HEK293 (cell line): ENCODE measurements around the gene ZNF792.

Source experiments
- GFI1B ChIP-seq: fragments of 450-650 bp; formaldehyde crosslinking; IDR thresholded peaks from 2 replicates; pipeline ENCODE4 v1.5.1; 2016; ENCODE audit warnings: missing biosample characterization, missing genetic modification characterization
- GLIS2 ChIP-seq: fragments of 450-650 bp; formaldehyde crosslinking; IDR thresholded peaks from 2 replicates; pipeline ENCODE4 v1.5.1; 2016; ENCODE audit warnings: missing biosample characterization, missing genetic modification characterization
- HOXC10 ChIP-seq: sonication (generic); formaldehyde crosslinking; IDR thresholded peaks from 2 replicates; pipeline ENCODE4 v1.8.1; 2023; ENCODE audit warnings: mild to moderate bottlenecking, missing genetic modification reagents
- KLF16 ChIP-seq: fragments of 450-650 bp; formaldehyde crosslinking; IDR thresholded peaks from 2 replicates; pipeline ENCODE4 v1.5.1; 2017; ENCODE audit warnings: missing biosample characterization, missing genetic modification characterization
- PRDM10 ChIP-seq: fragments of 450-650 bp; formaldehyde crosslinking; IDR thresholded peaks from 2 replicates; pipeline ENCODE4 v1.5.1; 2016; ENCODE audit warnings: missing biosample characterization, missing genetic modification characterization
- REST ChIP-seq: fragments of 450-650 bp; formaldehyde crosslinking; IDR thresholded peaks from 2 replicates; pipeline ENCODE4 v1.5.1; 2016; ENCODE audit warnings: missing biosample characterization, missing genetic modification characterization
- ZBTB21 ChIP-seq: fragments of 450-650 bp; formaldehyde crosslinking; IDR thresholded peaks from 2 replicates; pipeline ENCODE4 v1.5.1; 2017; ENCODE audit warnings: missing biosample characterization, missing genetic modification characterization
- ZFP41 ChIP-seq: fragments of 450-650 bp; formaldehyde crosslinking; IDR thresholded peaks from 2 replicates; pipeline ENCODE4 v1.5.1; 2016; ENCODE audit warnings: missing biosample characterization, missing genetic modification characterization, borderline replicate concordance
- ZNF211 ChIP-seq: fragments of 450-650 bp; formaldehyde crosslinking; IDR thresholded peaks from 2 replicates; pipeline ENCODE4 v1.5.1; 2016; ENCODE audit warnings: low read depth, missing biosample characterization, missing genetic modification characterization
- ZNF37A ChIP-seq: fragments of 450-650 bp; IDR thresholded peaks from 2 replicates; pipeline ENCODE4 v1.5.1; 2018; ENCODE audit warnings: missing biosample characterization, missing genetic modification characterization
- ZNF391 ChIP-seq: fragments of 450-650 bp; formaldehyde crosslinking; IDR thresholded peaks from 2 replicates; pipeline ENCODE4 v1.5.1; 2016; ENCODE audit warnings: low read depth, missing biosample characterization, missing genetic modification characterization, borderline replicate concordance
- ZNF473 ChIP-seq: fragments of 450-650 bp; formaldehyde crosslinking; IDR thresholded peaks from 2 replicates; pipeline ENCODE4 v1.5.1; 2017; ENCODE audit warnings: missing biosample characterization, missing genetic modification characterization
- ZNF501 ChIP-seq: fragments of 450-650 bp; formaldehyde crosslinking; IDR thresholded peaks from 2 replicates; pipeline ENCODE4 v1.5.1; 2016; ENCODE audit warnings: missing biosample characterization, missing genetic modification characterization
- ZNF514 ChIP-seq: fragments of 450-650 bp; formaldehyde crosslinking; IDR thresholded peaks from 2 replicates; pipeline ENCODE4 v1.5.1; 2016; ENCODE audit warnings: missing biosample characterization, missing genetic modification characterization
- ZNF521 ChIP-seq: fragments of 450-650 bp; formaldehyde crosslinking; IDR thresholded peaks from 2 replicates; pipeline ENCODE4 v1.5.1; 2017; ENCODE audit warnings: missing biosample characterization, mild to moderate bottlenecking, missing genetic modification characterization
- ZNF561 ChIP-seq: fragments of 450-650 bp; IDR thresholded peaks from 2 replicates; pipeline ENCODE4 v1.5.1; 2018; ENCODE audit warnings: missing biosample characterization, missing genetic modification characterization, borderline replicate concordance
- ZNF580 ChIP-seq: fragments of 450-650 bp; formaldehyde crosslinking; IDR thresholded peaks from 2 replicates; pipeline ENCODE4 v1.5.1; 2016; ENCODE audit warnings: missing biosample characterization, missing genetic modification characterization
- ZNF585B ChIP-seq: fragments of 450-650 bp; formaldehyde crosslinking; IDR thresholded peaks from 2 replicates; pipeline ENCODE4 v1.5.1; 2016; ENCODE audit warnings: missing biosample characterization, missing genetic modification characterization
- ZNF639 ChIP-seq: fragments of 450-650 bp; formaldehyde crosslinking; IDR thresholded peaks from 2 replicates; pipeline ENCODE4 v1.5.1; 2016; ENCODE audit warnings: missing biosample characterization, missing genetic modification characterization
- ZNF664 ChIP-seq: fragments of 450-650 bp; formaldehyde crosslinking; IDR thresholded peaks from 2 replicates; pipeline ENCODE4 v1.5.1; 2016; ENCODE audit warnings: missing biosample characterization, missing genetic modification characterization
- ZNF670 ChIP-seq: fragments of 450-650 bp; formaldehyde crosslinking; IDR thresholded peaks from 2 replicates; pipeline ENCODE4 v1.5.1; 2016; ENCODE audit warnings: missing biosample characterization, missing genetic modification characterization, low read depth
- ZNF76 ChIP-seq: fragments of 450-650 bp; formaldehyde crosslinking; IDR thresholded peaks from 2 replicates; pipeline ENCODE4; 2016; ENCODE audit warnings: low read depth, missing biosample characterization, missing genetic modification characterization, borderline replicate concordance
- ZNF837 ChIP-seq: fragments of 450-650 bp; formaldehyde crosslinking; IDR thresholded peaks from 2 replicates; pipeline ENCODE4 v1.5.1; 2016; ENCODE audit warnings: missing biosample characterization, missing genetic modification characterization
- TF ChIP-seq, protein P1 (sequence below): fragments of 450-650 bp; formaldehyde crosslinking; IDR thresholded peaks from 2 replicates; pipeline ENCODE4 v1.5.1; 2016; ENCODE audit warnings: missing biosample characterization, missing genetic modification characterization
- TF ChIP-seq, protein P2 (sequence below): fragments of 450-650 bp; formaldehyde crosslinking; IDR thresholded peaks from 2 replicates; pipeline ENCODE4 v1.5.1; 2016; ENCODE audit warnings: missing biosample characterization, missing genetic modification characterization
- TF ChIP-seq, protein P3 (sequence below): fragments of 450-650 bp; IDR thresholded peaks from 2 replicates; pipeline ENCODE4 v1.5.1; 2018; ENCODE audit warnings: missing biosample characterization, mild to moderate bottlenecking, missing genetic modification characterization

Gene ZNF792

GRCh38 chr19:34926685-34927375 is 37.2 kb downstream of the ZNF792 start, which contains the start of gene ZNF30 (continued):
- TF ChIP-seq ZNF664 (tag by site-specific recombination) = no peak
- no peak for TF ChIP-seq ZNF580 (tag by site-specific recombination)
- no peak for TF ChIP-seq ZNF211
- TF ChIP-seq GFI1B (tag by site-specific recombination) = peak; percentile 64
- no peak for TF ChIP-seq ZFP41 (tag by site-specific recombination)
- no peak for TF ChIP-seq ZNF473
- TF ChIP-seq PRDM10 = peak; percentile 90
- TF ChIP-seq ZNF37A (tag by site-specific recombination) = no peak
- no peak for TF ChIP-seq ZNF670 (tag by site-specific recombination)
- TF ChIP-seq ZNF837 (tag by site-specific recombination) = no peak
- TF ChIP-seq ZNF76 (tag by site-specific recombination) = peak; percentile 97
- no peak for TF ChIP-seq HOXC10
- TF ChIP-seq ZNF514 (tag by site-specific recombination) = no peak
- TF ChIP-seq, protein P1, sequence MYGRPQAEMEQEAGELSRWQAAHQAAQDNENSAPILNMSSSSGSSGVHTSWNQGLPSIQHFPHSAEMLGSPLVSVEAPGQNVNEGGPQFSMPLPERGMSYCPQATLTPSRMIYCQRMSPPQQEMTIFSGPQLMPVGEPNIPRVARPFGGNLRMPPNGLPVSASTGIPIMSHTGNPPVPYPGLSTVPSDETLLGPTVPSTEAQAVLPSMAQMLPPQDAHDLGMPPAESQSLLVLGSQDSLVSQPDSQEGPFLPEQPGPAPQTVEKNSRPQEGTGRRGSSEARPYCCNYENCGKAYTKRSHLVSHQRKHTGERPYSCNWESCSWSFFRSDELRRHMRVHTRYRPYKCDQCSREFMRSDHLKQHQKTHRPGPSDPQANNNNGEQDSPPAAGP = peak; percentile 92
- peak; percentile 97 for TF ChIP-seq ZNF501 (tag by site-specific recombination)
- TF ChIP-seq ZNF639 (tag by site-specific recombination) = no peak; the same call in 1 of the 2 replicates
- peak; percentile 41; the same call in 1 of the 2 replicates for TF ChIP-seq REST
- peak; percentile 84; the same call in 1 of the 2 replicates for TF ChIP-seq ZNF391 (tag by site-specific recombination)
- no peak for TF ChIP-seq ZNF521 (tag by site-specific recombination)
- TF ChIP-seq, protein P2, sequence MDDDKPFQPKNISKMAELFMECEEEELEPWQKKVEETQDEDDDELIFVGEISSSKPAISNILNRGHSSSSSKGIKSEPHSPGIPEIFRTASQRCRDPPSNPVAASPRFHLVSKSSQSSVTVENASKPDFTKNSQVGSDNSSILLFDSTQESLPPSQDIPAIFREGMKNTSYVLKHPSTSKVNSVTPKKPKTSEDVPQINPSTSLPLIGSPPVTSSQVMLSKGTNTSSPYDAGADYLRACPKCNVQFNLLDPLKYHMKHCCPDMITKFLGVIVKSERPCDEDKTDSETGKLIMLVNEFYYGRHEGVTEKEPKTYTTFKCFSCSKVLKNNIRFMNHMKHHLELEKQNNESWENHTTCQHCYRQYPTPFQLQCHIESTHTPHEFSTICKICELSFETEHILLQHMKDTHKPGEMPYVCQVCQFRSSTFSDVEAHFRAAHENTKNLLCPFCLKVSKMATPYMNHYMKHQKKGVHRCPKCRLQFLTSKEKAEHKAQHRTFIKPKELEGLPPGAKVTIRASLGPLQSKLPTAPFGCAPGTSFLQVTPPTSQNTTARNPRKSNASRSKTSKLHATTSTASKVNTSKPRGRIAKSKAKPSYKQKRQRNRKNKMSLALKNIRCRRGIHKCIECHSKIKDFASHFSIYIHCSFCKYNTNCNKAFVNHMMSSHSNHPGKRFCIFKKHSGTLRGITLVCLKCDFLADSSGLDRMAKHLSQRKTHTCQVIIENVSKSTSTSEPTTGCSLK (tag by site-specific recombination) = no peak
- peak; percentile 88 for TF ChIP-seq KLF16 (tag by site-specific recombination)
- TF ChIP-seq, protein P3, sequence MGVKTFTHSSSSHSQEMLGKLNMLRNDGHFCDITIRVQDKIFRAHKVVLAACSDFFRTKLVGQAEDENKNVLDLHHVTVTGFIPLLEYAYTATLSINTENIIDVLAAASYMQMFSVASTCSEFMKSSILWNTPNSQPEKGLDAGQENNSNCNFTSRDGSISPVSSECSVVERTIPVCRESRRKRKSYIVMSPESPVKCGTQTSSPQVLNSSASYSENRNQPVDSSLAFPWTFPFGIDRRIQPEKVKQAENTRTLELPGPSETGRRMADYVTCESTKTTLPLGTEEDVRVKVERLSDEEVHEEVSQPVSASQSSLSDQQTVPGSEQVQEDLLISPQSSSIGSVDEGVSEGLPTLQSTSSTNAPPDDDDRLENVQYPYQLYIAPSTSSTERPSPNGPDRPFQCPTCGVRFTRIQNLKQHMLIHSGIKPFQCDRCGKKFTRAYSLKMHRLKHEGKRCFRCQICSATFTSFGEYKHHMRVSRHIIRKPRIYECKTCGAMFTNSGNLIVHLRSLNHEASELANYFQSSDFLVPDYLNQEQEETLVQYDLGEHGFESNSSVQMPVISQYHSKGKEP (tag by site-specific recombination) = peak; percentile 34; the same call in 1 of the 2 replicates
- TF ChIP-seq ZNF561 (tag by site-specific recombination) = peak; percentile 84
- TF ChIP-seq GLIS2 (tag by site-specific recombination) = no peak
- 0 out of 2 replicates have a peak, but pooled peaks have one; percentile 11 for TF ChIP-seq ZNF585B (tag by site-specific recombination)
- peak; percentile 55 for TF ChIP-seq ZBTB21
